HEK293 (cell line): ENCODE measurements around the gene PBXIP1.

Experiments used
- CTCF ChIA-PET: fragments of 350-600 bp; formaldehyde crosslinking; extraction: SDS; loops from one replicate; lab custom pipeline; 2021; ENCODE audit warnings: antibody characterized with exemption; lab: Yijun Ruan, JAX
- POLR2A ChIA-PET: fragments of 300-600 bp; formaldehyde crosslinking; extraction: SDS; loops from one replicate; lab custom pipeline; 2020; ENCODE audit warnings: antibody characterized with exemption, inconsistent platforms; lab: Yijun Ruan, JAX
- H3K27ac ChIP-seq: fragments of 200-500 bp; sonication (Bioruptor generic); 2 replicates; pipeline ENCODE4 v1.5.1; 2014; ENCODE audit warnings: low read depth, low read length, control low read depth, inconsistent platforms; ENCODE audit errors: extremely low read depth
- H3K36me3 ChIP-seq, 2 experiments: fragments of 200-500 bp in 1 of 2; sonication (Bioruptor generic) in 1 of 2; 1 replicate in 1 of 2; 2 replicates in 1 of 2; pipeline ENCODE4 v1.5.1; 2014 to 2017; ENCODE audit warnings: inconsistent platforms in 2 of 2, low read length in 2 of 2; ENCODE audit not compliant: control insufficient read depth in 2 of 2, insufficient read depth in 1 of 2
- H3K4me1 ChIP-seq: fragments of 200-500 bp; sonication (Bioruptor generic); 2 replicates; pipeline ENCODE4 v1.5.1; 2014; ENCODE audit warnings: mild to moderate bottlenecking, low read length, inconsistent platforms; ENCODE audit not compliant: control insufficient read depth, insufficient read depth
- H3K4me3 ChIP-seq: 2 replicates; pipeline ENCODE4 v1.5.1; 2011; ENCODE audit warnings: low read depth, mild to moderate bottlenecking, control low read depth, low read length, moderate library complexity
- H3K9me3 ChIP-seq: fragments of 200-500 bp; sonication (Bioruptor generic); 2 replicates; pipeline ENCODE4 v1.5.1; 2014; ENCODE audit warnings: low read depth, low read length, inconsistent platforms; ENCODE audit not compliant: control insufficient read depth, insufficient read depth
- GLIS2 ChIP-seq: fragments of 450-650 bp; formaldehyde crosslinking; IDR thresholded peaks from 2 replicates; pipeline ENCODE4 v1.5.1; 2016; ENCODE audit warnings: missing biosample characterization, missing genetic modification characterization
- HOXA7 ChIP-seq: sonication (generic); formaldehyde crosslinking; IDR thresholded peaks from 2 replicates; pipeline ENCODE4 v1.8.1; 2022; ENCODE audit warnings: missing genetic modification reagents, borderline replicate concordance
- KLF9 ChIP-seq: fragments of 450-650 bp; formaldehyde crosslinking; IDR thresholded peaks from 2 replicates; pipeline ENCODE4 v1.5.1; 2016; ENCODE audit warnings: missing biosample characterization, missing genetic modification characterization, low read depth
- REPIN1 ChIP-seq: fragments of 450-650 bp; formaldehyde crosslinking; IDR thresholded peaks from 2 replicates; pipeline ENCODE4 v1.5.1; 2017; ENCODE audit warnings: missing biosample characterization, missing genetic modification characterization, low read depth
- REST ChIP-seq: fragments of 450-650 bp; formaldehyde crosslinking; IDR thresholded peaks from 2 replicates; pipeline ENCODE4 v1.5.1; 2016; ENCODE audit warnings: missing biosample characterization, missing genetic modification characterization
- SP2 ChIP-seq: fragments of 450-650 bp; formaldehyde crosslinking; IDR thresholded peaks from 2 replicates; pipeline ENCODE4 v1.5.1; 2016; ENCODE audit warnings: missing biosample characterization, missing genetic modification characterization
- ZIC2 ChIP-seq: fragments of 450-650 bp; formaldehyde crosslinking; IDR thresholded peaks from 2 replicates; pipeline ENCODE4 v1.5.1; 2016; ENCODE audit warnings: missing biosample characterization, missing genetic modification characterization
- ZNF112 ChIP-seq: fragments of 450-650 bp; formaldehyde crosslinking; IDR thresholded peaks from 2 replicates; pipeline ENCODE4 v1.5.0; 2017; ENCODE audit warnings: missing biosample characterization, missing genetic modification characterization
- ZNF2 ChIP-seq: fragments of 450-650 bp; formaldehyde crosslinking; IDR thresholded peaks from 2 replicates; pipeline ENCODE4 v1.5.1; 2016; ENCODE audit warnings: missing biosample characterization, missing genetic modification characterization
- ZNF266 ChIP-seq: fragments of 450-650 bp; formaldehyde crosslinking; IDR thresholded peaks from 2 replicates; pipeline ENCODE4 v1.5.1; 2016; ENCODE audit warnings: missing biosample characterization, missing genetic modification characterization, low read depth
- ZNF639 ChIP-seq: fragments of 450-650 bp; formaldehyde crosslinking; IDR thresholded peaks from 2 replicates; pipeline ENCODE4 v1.5.1; 2016; ENCODE audit warnings: missing biosample characterization, missing genetic modification characterization
- ZNF707 ChIP-seq: fragments of 450-650 bp; formaldehyde crosslinking; IDR thresholded peaks from 2 replicates; pipeline ENCODE4 v1.5.1; 2016; ENCODE audit warnings: missing biosample characterization, missing genetic modification characterization
- ZNF830 ChIP-seq: fragments of 450-650 bp; IDR thresholded peaks from 2 replicates; pipeline ENCODE4 v1.5.0; 2018; ENCODE audit warnings: missing biosample characterization, missing genetic modification characterization, low read depth, mild to moderate bottlenecking, moderate library complexity
- ZSCAN23 ChIP-seq: fragments of 450-650 bp; formaldehyde crosslinking; IDR thresholded peaks from 2 replicates; pipeline ENCODE4 v1.5.1; 2016; ENCODE audit warnings: missing biosample characterization, missing genetic modification characterization
- TF ChIP-seq, protein P1 (sequence below): fragments of 450-650 bp; formaldehyde crosslinking; IDR thresholded peaks from 2 replicates; pipeline ENCODE4 v1.5.1; 2016; ENCODE audit warnings: missing biosample characterization, missing genetic modification characterization
- TF ChIP-seq, protein P2 (sequence below): fragments of 450-650 bp; formaldehyde crosslinking; IDR thresholded peaks from 2 replicates; pipeline ENCODE4 v1.5.1; 2016; ENCODE audit warnings: missing biosample characterization, missing genetic modification characterization

PBXIP1 gene

GRCh38 chr1:154923695-154924094, 32.2 kb downstream of the PBXIP1 start:
- POLR2A ChIA-PET: interaction anchor here (0.7 kb wide), 1 partner anchor 12 kb away, joined by 3 read pairs; no protein-coding TSS in a partner anchor
- Histone ChIP-seq H3K9me3 (no peaks in the 10 kb centered on the region), H3K4me1 (no peaks in the 10 kb centered on the region)
- TF ChIP-seq SP2 (tag by site-specific recombination) (no peak), REPIN1 (tag by site-specific recombination) (no peak)
- TF ChIP-seq, all 188 proteins: peak for 0
- CTCF ChIA-PET: interaction anchor here (0.6 to 0.7 kb wide), 2 partner anchors 12 to 167 kb away, joined by 3 read pairs; no protein-coding TSS in a partner anchor
- H3K4me3 ChIP-seq: no peak overlapping the region
- no peak overlapping the region for H3K27ac ChIP-seq
- peaks cover 4 to 56% of the 10 kb centered on the region in 2 experiments; a peak in 2 of 3 replicates for H3K36me3 ChIP-seq

DNA sequence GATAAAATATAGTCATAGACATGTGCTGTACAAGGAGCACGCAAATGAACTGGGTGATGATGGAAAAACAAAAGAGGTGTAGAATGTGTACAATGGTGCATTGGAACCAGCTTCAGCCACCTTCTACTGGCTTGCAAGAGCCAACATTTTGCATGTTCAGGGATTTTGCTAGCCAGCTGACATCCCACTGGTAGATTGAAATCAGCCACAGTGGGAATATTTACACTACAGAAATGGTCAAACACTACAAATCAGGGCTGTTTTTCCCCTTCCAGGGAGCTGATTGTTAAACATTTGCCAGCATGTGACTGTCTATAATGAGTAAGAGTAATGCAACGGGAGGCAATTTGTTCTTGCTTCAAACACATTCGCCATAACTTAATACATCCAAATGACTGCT, 42.6 kb downstream of the PBXIP1 start:
- Histone ChIP-seq H3K9me3 (no peaks in the 10 kb centered on the region), H3K27ac (no peak overlapping the region), H3K4me3 (no peak overlapping the region), H3K4me1 (no peaks in the 10 kb centered on the region), H3K36me3 (no peaks in the 10 kb centered on the region)
- TF ChIP-seq GLIS2 (tag by site-specific recombination): no peak
- TF ChIP-seq ZNF639 (tag by site-specific recombination): no peak
- TF ChIP-seq ZNF707 (tag by site-specific recombination): no peak
- TF ChIP-seq ZIC2 (tag by site-specific recombination): 0 out of 2 replicates have a peak, but pooled peaks have one; percentile 6
- 0 out of 2 replicates have a peak, but pooled peaks have one; percentile 31 for TF ChIP-seq ZNF112 (tag by site-specific recombination)
- no peak for TF ChIP-seq ZSCAN23 (tag by site-specific recombination)
- TF ChIP-seq, protein P1, sequence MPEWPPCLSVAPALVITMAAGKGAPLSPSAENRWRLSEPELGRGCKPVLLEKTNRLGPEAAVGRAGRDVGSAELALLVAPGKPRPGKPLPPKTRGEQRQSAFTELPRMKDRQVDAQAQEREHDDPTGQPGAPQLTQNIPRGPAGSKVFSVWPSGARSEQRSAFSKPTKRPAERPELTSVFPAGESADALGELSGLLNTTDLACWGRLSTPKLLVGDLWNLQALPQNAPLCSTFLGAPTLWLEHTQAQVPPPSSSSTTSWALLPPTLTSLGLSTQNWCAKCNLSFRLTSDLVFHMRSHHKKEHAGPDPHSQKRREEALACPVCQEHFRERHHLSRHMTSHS (tag by site-specific recombination): no peak
- TF ChIP-seq ZNF266 (tag by site-specific recombination): no peak
- no peak for TF ChIP-seq HOXA7 (CRISPR knock-in tag)
- POLR2A ChIA-PET: interaction anchor here (0.6 to 0.8 kb wide), 2 partner anchors 20 to 23 kb away, joined by 3 to 4 read pairs; partner anchors contain the start of gene PMVK
- CTCF ChIA-PET: interaction anchor here (0.6 to 1.0 kb wide), 2 partner anchors 83 to 136 kb away, joined by 3 to 4 read pairs; no protein-coding TSS in a partner anchor

DNA sequence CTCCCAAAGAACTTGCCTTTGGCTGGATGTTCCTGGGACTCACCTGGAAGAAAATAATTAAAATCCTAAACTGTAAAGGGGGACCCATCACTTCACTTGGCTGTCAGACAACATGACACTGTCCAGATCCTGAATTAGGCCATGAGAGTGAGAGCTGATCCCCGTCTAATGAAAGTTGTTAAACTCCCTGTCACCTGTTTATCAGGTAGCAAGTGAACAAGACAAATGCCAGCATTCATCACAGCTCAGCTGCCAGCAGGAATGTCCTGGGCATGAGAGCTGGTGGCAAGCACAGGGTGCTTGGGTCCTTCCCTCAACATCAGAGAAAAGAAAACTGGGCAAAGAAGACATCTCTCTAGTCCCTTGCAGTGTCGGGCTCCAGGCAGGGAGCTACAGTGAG, 43.1 kb downstream of the PBXIP1 start:
- H3K9me3 ChIP-seq: no peaks in the 10 kb centered on the region
- H3K4me1 ChIP-seq: no peaks in the 10 kb centered on the region
- POLR2A ChIA-PET: interaction anchor here (0.6 to 0.8 kb wide), 2 partner anchors 21 to 24 kb away, joined by 3 to 4 read pairs; partner anchors contain the start of gene PMVK
- no peak overlapping the region for H3K4me3 ChIP-seq
- H3K27ac ChIP-seq: no peak overlapping the region
- CTCF ChIA-PET: interaction anchor here (0.6 to 1.0 kb wide), 3 partner anchors 27 to 137 kb away, joined by 3 to 4 read pairs (median 4); no protein-coding TSS in a partner anchor
- TF ChIP-seq KLF9 (tag by site-specific recombination) (no peak), ZNF830 (tag by site-specific recombination) (no peak), ZNF2 (tag by site-specific recombination) (no peak), REST (tag by site-specific recombination) (0 out of 2 replicates have a peak, but pooled peaks have one; percentile 17)
- TF ChIP-seq, protein P2, sequence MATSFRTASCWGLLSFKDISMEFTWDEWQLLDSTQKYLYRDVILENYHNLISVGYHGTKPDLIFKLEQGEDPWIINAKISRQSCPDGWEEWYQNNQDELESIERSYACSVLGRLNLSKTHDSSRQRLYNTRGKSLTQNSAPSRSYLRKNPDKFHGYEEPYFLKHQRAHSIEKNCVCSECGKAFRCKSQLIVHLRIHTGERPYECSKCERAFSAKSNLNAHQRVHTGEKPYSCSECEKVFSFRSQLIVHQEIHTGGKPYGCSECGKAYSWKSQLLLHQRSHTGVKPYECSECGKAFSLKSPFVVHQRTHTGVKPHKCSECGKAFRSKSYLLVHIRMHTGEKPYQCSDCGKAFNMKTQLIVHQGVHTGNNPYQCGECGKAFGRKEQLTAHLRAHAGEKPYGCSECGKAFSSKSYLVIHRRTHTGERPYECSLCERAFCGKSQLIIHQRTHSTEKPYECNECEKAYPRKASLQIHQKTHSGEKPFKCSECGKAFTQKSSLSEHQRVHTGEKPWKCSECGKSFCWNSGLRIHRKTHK (tag by site-specific recombination): no peak
- H3K36me3 ChIP-seq: no peaks in the 10 kb centered on the region
